Iris pigment epithelial cell (primary cell): ENCODE data around the gene AKT1S1.
"Not testable (repeated sequence)": the region's sequence is repeated elsewhere in the genome, so short reads cannot be mapped to it uniquely, and the experiment has no call there.

Source experiments
- DNase-seq: peaks from one replicate; pipeline ENCODE4 v3.0.0-alpha.2; 2011; ENCODE audit warnings: low read depth

Gene AKT1S1

GRCh38 chr19:49877020-49877878, at the start of gene AKT1S1, which contains the start of gene TBC1D17:
AKT1S1 (minus strand) TSS chr19:49877355; CDS start chr19:49873295, 4,060 bp downstream.
TBC1D17 (plus strand) TSS chr19:49877702; CDS start chr19:49877724, 22 bp downstream.
- DNase-seq: peak; percentile 100

GRCh38 chr19:49926515-49926914, 49.4 kb upstream of the AKT1S1 start:
- DNase-seq: no peak

- no peak for DNase-seq
Observed at GRCh38 chr19:49925486-49925885, 48.3 kb upstream of the AKT1S1 start.

DNA sequence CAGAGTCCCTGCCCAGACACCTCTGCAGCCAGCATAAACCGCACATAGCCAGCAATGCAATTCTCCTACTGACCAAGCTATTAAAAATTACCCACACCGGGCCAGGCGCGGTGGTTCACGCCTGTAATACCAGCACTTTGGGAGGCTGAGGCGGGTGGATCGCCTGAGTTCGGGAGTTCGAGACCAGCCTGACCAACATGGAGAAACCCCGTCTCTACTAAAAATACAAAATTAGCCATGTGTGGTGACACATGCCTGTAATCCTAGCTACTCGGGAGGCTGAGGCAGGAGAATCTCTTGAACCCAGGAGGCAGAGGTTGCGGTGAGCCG, 47.7 kb upstream of the AKT1S1 start:
- not testable (repeated sequence) for DNase-seq

GRCh38 chr19:49924004-49924880, 47.1 kb upstream of the AKT1S1 start:
- no peak for DNase-seq

- no peak for DNase-seq
Observed at GRCh38 chr19:49923055-49924003, 46.2 kb upstream of the AKT1S1 start.

GRCh38 chr19:49921871-49922795, 45.0 kb upstream of the AKT1S1 start:
- DNase-seq: peak; percentile 89

DNA sequence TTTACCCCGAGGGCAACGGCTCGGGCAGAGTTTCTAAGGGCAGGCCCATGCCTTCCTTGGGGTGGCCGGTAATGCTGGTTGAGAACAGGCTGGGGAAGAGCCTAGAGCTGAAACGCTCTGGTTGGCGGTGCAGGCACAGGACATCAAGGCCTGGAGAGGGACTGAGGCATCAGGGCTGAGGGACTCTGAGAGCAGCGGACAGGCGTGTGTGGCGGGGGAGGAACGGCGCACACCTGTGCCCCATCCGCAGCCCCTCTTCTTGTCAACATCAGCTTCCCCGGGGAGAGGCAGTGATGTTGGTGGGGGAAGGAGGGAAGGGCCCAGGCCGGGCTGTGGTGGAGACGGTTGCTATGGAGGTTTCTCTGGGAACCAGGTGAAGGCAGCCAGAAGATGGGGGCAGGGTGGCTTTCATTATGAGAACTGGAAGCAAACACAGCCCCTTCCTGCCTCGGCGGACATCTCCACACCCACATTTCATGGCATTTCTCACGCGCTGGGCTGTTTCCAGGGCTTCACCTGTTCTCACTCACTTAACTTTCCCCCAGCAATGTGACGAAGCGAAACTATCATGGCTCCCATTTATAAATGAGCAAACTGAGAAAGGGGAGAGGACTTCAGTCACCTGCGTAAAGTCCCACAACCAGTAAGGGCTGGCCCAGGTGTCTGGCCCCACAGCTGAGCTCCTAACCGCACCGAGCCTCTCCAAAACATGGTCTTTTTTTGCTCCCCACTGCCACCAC, 43.6 kb upstream of the AKT1S1 start:
- no peak for DNase-seq

DNA sequence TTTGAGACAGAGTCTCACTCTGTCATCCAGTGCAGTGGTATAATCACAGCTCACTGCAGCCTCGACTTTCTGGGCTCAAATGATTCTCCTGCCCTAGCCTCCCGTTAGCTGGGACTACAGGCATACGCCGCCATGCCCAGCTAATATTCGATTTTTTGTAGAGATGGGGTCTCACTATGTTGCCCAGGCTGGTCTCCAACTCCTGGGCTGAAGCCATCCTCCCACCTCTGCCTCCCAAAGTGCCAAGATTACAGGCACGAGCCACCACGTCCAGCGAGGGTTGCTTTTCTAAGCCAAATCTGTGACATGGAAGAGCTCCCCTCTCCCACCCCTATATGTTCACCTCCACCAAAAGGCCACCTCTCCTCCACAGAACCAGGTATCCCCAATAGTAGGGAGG, 40.9 kb upstream of the AKT1S1 start:
- no peak for DNase-seq

DNA sequence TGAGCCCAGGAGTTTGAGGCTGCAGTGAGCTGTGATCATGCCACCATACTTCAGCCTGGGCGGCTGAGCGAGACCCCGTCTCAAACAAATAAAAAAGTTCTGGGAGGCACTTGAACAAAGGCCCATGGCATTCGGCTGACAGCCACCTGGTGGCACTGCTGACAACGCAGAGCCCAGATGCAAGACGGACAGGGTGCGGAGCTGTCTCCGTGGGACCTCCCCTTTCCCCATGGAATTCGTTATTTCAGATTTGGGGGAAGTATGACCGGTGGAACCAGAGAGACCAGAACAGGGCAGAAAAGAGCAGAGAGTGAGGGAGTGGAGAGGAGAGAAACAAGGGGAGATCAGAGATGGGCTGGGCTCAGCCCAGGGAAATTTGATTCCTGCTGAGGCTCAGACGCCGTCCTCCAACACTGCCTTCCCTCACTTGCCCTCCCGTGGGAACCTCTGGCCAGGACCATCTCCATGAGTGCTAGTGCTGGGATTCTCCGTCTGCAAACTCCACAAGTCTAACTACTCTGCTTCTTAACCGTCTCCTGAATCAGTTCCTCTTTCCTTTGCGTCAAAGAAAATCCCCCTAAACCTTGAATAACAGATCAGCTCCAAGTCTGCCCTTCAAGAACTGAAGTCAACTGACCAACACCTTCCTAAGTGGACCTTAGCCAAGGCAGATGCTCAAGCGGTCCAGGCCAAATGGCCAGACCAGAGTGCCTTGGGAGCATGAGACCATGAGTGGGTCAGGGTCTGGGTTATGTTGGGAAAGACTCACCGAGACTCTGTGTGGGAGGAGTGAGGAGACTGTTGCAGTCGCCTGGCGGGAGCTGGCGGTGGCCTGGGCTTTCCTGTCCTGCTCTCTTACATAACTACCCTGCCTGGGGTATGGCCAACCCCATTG, 39.9 kb upstream of the AKT1S1 start:
- no peak for DNase-seq

GRCh38 chr19:49915271-49915670, 38.1 kb upstream of the AKT1S1 start:
- DNase-seq: no peak

DNA sequence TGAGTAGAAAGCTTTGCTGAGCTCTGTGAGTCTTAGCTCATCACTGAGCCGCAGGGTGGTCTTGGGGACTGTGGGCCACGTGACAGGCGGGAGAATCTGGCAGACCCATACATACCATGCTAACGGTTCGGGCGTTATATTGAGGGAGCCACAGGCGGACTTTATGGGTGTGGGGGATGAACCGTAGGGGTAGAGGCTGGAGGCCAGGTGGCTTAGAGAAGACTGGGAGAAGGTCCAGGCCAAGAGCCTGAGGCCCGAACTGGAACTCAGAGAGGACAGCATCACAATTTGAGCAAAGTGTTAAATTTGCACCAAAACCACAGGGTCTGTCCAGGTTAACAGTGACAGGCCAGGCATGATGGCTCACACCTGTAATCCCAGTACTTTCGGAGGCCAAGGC, 36.6 kb upstream of the AKT1S1 start:
- DNase-seq: no peak

- DNase-seq: peak; percentile 38
Observed at GRCh38 chr19:49912965-49913685, 36.0 kb upstream of the AKT1S1 start.

- peak; percentile 42 for DNase-seq
Observed at GRCh38 chr19:49911381-49912145, 34.4 kb upstream of the AKT1S1 start.

DNA sequence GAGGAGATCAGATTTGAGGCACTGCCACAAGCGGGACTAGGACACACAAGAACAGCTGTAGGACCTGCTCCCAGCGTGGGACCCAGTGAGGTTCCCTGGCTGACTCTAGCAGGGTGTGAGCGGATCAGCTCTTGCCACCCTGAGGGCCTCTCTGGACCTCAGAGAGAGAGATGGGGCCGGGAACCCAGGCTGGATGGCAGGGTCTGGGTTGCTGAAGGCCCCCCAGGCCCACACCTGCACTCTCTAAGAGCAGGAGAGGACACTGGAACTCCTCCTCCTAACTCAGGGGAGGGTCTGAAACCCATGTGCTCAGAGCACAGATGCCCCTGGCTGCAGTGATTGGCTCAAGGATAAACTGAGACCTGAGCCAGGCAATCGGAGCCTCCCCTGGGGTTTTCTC, 33.0 kb upstream of the AKT1S1 start:
- DNase-seq: no peak

- DNase-seq: no peak
Observed at GRCh38 chr19:49908480-49909420, 31.6 kb upstream of the AKT1S1 start.
